WTC11 (cell line): ENCODE data around the gene SLC2A4.

ENCODE experiments used
- NFYB ChIP-seq: sonication (generic); formaldehyde crosslinking; conservative IDR thresholded peaks from 2 replicates; pipeline ENCODE4 v1.8.0; 2022; ENCODE audit warnings: low read depth, missing genetic modification reagents
- NR2C2 ChIP-seq: sonication (generic); formaldehyde crosslinking; IDR thresholded peaks from 2 replicates; pipeline ENCODE4 v1.8.0; 2022; ENCODE audit warnings: mild to moderate bottlenecking, missing genetic modification reagents
- TF ChIP-seq, protein P1 (sequence below): sonication (generic); formaldehyde crosslinking; IDR thresholded peaks from 2 replicates; pipeline ENCODE4 v1.8.1; 2022; ENCODE audit warnings: low read depth, mild to moderate bottlenecking, moderate library complexity, missing genetic modification reagents, borderline replicate concordance
- TF ChIP-seq, protein P2 (sequence below): sonication (generic); formaldehyde crosslinking; IDR thresholded peaks from 2 replicates; pipeline ENCODE4 v1.8.1; 2023; ENCODE audit warnings: mild to moderate bottlenecking, missing genetic modification reagents, borderline replicate concordance
- TF ChIP-seq, protein P3 (sequence below): fragments of 200-600 bp; IDR thresholded peaks from 2 replicates; pipeline ENCODE4 v1.8.0; 2022; ENCODE audit warnings: antibody characterized with exemption

DNA sequence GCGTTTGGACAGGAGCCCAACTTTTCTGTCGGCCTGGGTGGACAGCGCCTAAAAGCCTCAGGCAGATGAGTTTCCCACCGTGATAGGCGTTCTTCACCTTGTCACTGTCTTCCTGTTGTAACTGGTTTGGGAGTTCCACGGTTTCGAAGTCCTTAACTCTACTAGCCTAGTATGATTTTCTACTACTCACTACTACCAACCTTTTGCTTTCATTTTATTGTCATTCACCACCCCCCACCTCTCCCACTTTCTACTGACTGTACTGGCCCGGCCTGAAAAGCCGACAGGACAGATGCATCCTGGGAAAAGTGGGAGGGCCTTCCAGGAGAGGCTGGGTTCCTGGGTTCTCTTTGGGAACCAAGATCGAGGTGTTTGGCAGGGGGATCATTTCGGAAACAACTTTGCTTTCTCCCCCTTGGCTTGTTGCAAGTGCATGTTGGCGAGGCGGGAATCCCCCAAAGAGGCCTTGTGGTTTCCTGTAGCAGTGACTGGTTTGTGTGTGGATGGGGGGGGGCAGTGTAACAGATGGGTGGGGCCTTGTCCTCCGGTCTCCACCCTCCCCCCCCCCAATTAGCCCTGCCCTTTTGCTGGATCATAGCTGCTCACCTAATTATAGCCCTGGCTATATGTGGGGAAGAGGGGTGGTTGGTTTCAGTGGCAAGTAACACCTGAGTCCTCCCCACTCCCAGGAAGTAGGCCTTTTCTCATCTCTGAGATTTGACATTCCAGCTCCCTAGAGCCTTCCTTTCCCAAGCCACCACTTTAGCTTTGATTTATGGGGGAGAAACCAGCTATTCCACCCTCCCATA lies 27.3 kb downstream of the SLC2A4 start:
- no peak for TF ChIP-seq NR2C2 (CRISPR knock-in tag)
- TF ChIP-seq, protein P1, sequence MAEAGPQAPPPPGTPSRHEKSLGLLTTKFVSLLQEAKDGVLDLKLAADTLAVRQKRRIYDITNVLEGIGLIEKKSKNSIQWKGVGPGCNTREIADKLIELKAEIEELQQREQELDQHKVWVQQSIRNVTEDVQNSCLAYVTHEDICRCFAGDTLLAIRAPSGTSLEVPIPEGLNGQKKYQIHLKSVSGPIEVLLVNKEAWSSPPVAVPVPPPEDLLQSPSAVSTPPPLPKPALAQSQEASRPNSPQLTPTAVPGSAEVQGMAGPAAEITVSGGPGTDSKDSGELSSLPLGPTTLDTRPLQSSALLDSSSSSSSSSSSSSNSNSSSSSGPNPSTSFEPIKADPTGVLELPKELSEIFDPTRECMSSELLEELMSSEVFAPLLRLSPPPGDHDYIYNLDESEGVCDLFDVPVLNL: no peak
- TF ChIP-seq, protein P2, sequence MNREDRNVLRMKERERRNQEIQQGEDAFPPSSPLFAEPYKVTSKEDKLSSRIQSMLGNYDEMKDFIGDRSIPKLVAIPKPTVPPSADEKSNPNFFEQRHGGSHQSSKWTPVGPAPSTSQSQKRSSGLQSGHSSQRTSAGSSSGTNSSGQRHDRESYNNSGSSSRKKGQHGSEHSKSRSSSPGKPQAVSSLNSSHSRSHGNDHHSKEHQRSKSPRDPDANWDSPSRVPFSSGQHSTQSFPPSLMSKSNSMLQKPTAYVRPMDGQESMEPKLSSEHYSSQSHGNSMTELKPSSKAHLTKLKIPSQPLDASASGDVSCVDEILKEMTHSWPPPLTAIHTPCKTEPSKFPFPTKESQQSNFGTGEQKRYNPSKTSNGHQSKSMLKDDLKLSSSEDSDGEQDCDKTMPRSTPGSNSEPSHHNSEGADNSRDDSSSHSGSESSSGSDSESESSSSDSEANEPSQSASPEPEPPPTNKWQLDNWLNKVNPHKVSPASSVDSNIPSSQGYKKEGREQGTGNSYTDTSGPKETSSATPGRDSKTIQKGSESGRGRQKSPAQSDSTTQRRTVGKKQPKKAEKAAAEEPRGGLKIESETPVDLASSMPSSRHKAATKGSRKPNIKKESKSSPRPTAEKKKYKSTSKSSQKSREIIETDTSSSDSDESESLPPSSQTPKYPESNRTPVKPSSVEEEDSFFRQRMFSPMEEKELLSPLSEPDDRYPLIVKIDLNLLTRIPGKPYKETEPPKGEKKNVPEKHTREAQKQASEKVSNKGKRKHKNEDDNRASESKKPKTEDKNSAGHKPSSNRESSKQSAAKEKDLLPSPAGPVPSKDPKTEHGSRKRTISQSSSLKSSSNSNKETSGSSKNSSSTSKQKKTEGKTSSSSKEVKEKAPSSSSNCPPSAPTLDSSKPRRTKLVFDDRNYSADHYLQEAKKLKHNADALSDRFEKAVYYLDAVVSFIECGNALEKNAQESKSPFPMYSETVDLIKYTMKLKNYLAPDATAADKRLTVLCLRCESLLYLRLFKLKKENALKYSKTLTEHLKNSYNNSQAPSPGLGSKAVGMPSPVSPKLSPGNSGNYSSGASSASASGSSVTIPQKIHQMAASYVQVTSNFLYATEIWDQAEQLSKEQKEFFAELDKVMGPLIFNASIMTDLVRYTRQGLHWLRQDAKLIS (CRISPR knock-in tag): no peak
- TF ChIP-seq NFYB (CRISPR knock-in tag): no peak
- TF ChIP-seq, protein P3, sequence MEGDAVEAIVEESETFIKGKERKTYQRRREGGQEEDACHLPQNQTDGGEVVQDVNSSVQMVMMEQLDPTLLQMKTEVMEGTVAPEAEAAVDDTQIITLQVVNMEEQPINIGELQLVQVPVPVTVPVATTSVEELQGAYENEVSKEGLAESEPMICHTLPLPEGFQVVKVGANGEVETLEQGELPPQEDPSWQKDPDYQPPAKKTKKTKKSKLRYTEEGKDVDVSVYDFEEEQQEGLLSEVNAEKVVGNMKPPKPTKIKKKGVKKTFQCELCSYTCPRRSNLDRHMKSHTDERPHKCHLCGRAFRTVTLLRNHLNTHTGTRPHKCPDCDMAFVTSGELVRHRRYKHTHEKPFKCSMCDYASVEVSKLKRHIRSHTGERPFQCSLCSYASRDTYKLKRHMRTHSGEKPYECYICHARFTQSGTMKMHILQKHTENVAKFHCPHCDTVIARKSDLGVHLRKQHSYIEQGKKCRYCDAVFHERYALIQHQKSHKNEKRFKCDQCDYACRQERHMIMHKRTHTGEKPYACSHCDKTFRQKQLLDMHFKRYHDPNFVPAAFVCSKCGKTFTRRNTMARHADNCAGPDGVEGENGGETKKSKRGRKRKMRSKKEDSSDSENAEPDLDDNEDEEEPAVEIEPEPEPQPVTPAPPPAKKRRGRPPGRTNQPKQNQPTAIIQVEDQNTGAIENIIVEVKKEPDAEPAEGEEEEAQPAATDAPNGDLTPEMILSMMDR: no peak
